Measurements from ENCODE around the gene GPR15.
"Not testable (repeated sequence)": the region's sequence is repeated elsewhere in the genome, so short reads cannot be mapped to it uniquely, and the experiment has no call there.

GPR15 gene

GRCh38 chr3:98559769-98560168 is 28.0 kb downstream of the GPR15 start:
- not testable (repeated sequence) for DNase-seq

- DNase-seq, result no peak
These were observed 29.1 kb downstream of the GPR15 start for GRCh38 chr3:98560911-98561310.

GRCh38 chr3:98561727-98562521 is 30.1 kb downstream of the GPR15 start:
- no peak for DNase-seq

- DNase-seq, result no peak
These were observed 32.0 kb downstream of the GPR15 start for GRCh38 chr3:98563661-98564281.

GRCh38 chr3:98564282-98565005 is 32.7 kb downstream of the GPR15 start:
- DNase-seq, result no peak

DNA sequence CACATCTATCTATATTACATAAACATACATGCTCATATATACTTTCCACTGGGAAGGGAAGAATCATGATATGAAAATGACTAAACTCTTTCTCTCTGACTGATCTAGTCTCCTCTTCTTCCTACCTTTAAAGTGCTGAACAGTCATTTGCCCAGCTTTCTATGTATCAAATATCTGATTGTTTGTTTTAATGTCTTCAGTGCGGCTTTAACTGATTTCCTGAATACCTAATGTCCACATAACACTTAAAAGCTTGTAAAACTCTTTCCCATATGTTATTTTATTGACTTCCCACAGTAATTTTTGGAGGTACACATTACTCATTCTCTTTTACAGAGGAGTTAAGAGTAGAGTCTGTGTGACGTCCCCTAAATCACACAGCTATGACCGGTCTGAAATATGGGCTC is 33.5 kb downstream of the GPR15 start:
- no peak for DNase-seq

DNA sequence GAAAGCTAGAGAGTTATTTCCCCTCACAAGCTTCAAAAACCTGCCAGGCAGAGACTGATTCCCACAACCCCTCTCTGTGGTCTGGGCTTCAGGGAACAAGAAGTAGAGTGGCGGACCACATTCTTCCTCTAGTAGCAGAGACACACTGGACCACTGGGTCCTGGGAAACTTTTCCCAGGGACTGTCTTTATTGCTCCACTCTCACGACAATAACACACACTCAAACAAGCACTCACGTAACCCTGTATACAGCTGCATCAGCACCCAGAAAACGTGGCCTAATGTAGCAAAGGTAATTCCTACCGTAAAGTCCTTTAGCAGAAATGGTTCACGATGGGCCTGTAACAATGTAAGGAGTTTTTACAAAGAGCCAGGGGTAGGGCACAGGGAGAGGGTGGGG is 34.1 kb downstream of the GPR15 start:
- DNase-seq, result no peak

DNA sequence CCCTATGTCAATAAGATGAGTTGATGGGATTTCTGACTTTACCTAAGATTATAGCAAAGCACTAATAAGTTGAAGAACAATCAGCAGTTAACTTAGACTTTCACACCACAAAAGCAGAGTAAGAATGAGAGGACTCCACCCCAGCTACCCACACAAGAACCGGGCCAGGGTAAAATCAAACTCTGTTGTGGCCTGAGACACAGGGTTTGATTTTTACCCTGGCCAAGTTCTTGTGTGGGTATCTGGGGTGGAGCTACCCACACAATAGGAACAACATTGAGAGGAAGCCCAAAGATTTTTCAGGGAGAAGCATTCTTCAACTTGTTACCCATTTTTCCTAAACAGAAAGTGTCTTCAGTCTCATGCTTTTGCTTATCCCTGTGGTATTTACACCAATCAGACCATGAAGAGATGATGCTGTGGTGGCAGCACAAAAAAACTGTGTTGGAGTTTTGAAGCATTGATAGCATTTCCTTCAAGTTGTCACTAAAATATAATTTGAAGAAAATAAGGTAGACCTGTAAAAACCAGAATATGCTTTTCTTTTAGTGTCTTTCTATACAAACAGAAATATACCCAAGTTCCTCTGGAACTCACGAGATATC is 36.0 kb downstream of the GPR15 start:
- DNase-seq, result no peak

DNA sequence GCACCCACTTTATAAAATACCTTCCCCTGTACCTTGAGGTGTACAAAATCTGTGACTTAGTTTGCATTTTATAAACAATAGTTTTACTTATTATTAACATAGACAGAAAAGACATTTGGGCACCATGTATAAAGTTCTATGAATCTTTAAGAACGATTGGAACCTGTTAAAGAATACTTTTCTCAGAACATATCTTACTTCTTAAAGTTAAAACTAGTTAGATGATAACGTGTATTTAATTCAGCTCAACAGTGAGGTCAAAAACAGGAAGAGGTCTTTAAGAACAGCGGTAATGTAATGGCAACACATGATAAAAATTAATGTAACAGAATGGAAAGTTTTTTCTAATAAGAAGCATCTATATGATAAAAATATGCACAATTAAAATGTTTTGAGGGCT is 36.6 kb downstream of the GPR15 start:
- DNase-seq, result no peak

DNA sequence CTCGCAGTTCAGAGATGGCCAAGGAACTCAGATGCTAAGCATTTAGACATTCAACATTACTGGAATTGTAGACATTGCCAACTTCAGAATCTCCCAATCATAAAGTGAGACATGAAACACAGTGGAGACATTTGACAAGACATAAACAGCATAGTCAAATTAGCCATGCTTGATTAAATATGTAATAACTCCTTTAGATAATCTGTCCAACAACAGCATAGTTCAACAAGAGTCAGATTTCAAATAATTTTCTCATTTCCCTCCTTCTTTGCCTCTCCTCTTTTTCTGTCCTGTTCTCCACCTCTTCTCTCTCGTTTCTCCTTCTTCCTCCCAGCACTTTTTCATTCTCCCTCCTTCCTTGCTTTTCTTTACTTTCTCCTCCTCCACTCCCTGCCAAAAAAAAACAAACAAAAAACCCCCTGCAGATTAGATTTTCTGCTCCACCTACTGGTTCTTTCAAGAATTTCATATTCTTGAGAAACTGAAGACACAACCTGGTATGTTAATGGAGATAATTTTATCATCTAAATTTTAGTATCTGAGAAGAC is 41.5 kb downstream of the GPR15 start:
- no peak for DNase-seq

GRCh38 chr3:98574132-98574531 is 42.4 kb downstream of the GPR15 start:
- DNase-seq, result no peak

GRCh38 chr3:98577178-98577895 is 45.6 kb downstream of the GPR15 start:
- no peak for DNase-seq

DNA sequence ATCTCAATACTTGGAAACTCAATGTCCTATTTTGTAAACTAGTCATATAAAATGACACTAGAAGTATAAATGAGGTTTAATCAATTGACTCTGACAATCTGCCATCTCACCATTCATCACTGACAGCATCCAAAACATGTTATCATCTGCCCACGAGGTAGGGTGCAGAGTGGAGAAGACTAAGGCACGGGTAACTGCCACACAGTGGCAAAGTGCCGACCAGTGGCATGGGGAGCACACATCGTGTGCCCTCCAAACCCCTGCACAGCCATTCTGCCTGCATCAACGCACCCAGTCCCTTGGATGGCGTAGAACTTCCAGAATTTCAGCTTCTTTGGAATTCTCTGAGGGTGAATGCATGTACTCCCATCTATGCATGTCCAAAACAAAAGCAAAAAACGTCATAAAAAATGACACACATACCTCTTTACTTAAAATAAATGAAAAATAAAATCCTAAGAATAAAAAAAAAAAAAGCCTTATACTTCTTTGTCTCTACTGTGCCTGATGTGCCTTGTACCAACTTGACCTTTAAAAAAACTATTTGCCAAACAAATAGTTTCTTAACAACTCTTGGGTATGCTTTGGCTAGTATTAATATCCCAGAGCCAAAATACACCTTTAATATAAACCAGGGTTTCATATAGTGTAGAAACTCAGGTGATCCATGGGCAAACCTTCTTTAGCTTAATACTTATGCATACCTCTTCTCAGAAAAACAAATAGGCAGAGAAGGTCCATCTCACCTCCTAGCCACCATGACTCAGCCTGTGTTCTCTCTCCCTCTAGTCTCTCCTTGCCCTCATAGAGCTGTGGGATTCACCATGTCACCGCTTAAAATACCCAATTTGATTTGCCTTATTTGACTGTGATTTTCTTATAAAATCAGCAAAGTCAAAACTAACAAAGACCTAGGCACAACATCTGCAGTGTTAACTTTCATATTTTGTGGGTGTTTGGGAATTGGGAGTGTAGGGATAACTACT is 48.9 kb downstream of the GPR15 start:
- no peak for DNase-seq

GRCh38 chr3:98581474-98581873 is 49.7 kb downstream of the GPR15 start:
- no peak for DNase-seq

DNA sequence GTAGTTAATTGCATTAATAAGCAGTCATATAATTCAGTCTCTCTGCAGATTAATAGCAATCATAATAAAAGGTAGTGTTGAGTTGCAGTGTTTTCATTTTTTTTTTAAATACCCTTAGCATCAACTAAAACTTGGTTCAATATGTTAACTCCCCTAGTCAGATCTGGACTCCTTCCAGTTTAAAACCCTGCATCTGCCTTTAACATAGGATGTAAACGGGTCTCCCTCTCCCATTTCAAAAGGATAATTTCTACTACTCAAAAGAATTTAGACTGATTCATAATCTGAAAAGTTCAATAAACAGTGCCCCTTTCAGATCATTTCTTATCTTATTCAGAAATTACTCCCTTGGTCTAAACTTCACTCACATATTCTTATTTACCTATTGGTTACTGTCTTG is 50.3 kb downstream of the GPR15 start:
- no peak for DNase-seq

DNA sequence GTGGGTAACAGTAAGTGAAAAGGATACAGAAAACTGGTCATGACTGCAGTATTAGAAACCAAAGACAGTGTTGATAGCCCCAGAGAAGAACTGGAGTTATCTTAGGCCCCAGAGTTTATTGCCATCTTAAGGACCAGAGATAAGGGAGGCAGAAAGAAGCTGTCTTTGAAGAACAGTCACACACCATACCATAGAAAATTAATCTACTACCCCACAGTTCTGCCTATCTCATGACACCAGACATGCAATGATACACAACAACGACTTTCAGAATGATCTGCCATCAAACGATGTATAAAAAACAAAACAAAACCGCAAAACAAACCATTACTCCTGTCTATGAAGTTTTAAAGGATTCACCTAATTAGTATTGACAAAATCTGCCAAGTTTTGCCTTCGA is 52.0 kb downstream of the GPR15 start:
- DNase-seq, result no peak
